Fibroblast of mammary gland (primary cell): ENCODE measurements around the gene WFIKKN1.
A peak's percentile ranks its signal among the peaks of the same experiment; 100 is the strongest.

Source experiments
- DNase-seq: peaks from one replicate; pipeline ENCODE4 v3.0.0-alpha.2; 2010; ENCODE audit warnings: low read depth
- H3K4me3 ChIP-seq: 2 replicates; pipeline ENCODE4 v1.5.1; 2011; ENCODE audit warnings: low read depth, mild to moderate bottlenecking, low read length, moderate library complexity; ENCODE audit not compliant: control insufficient read depth
- TF ChIP-seq, protein P1 (sequence below): conservative IDR thresholded peaks from 2 replicates; pipeline ENCODE4 v1.5.1; 2011; ENCODE audit warnings: low read depth, low read length, inconsistent platforms; ENCODE audit not compliant: control insufficient read depth, insufficient read depth

Gene WFIKKN1

DNA sequence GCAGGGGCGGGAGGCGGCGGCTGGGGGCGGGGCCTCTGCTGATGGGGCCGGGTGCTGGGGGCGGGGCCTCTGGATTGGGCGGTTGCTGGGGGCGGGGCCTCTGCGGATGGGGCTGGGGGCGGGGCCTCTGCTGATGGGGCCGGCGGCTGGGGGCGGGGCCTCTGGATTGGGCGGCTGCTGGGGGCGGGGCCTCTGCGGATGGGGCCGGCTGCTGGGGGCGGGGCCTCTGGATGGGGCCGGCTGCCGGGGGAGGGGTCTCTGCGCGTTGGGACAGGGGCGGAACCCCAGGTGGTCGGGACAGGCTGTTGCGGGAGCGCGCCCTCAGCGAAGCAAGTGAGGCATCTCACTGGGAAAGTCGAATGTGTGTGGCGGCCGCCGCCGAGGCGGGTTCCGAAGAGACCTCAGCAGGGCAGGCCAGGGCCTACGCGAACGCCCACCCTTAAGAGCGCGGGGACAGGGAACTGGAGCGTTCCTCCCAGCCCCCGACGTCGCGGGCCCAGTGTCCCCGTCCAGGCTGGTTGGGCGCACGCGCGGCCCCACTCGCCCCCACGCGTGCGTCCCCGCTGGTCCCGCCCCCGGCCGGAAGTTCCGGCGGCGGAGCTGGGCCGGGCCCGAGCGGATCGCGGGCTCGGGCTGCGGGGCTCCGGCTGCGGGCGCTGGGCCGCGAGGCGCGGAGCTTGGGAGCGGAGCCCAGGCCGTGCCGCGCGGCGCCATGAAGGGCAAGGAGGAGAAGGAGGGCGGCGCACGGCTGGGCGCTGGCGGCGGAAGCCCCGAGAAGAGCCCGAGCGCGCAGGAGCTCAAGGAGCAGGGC is 49.2 kb downstream of the WFIKKN1 start, which contains the start of gene STUB1:
Gene STUB1, plus strand, starts transcription at position 597 of the 811 bp plus-strand sequence. Its CDS starts 116 bp downstream, at position 713.
- DNase-seq: peak; percentile 76
- TF ChIP-seq, protein P1, sequence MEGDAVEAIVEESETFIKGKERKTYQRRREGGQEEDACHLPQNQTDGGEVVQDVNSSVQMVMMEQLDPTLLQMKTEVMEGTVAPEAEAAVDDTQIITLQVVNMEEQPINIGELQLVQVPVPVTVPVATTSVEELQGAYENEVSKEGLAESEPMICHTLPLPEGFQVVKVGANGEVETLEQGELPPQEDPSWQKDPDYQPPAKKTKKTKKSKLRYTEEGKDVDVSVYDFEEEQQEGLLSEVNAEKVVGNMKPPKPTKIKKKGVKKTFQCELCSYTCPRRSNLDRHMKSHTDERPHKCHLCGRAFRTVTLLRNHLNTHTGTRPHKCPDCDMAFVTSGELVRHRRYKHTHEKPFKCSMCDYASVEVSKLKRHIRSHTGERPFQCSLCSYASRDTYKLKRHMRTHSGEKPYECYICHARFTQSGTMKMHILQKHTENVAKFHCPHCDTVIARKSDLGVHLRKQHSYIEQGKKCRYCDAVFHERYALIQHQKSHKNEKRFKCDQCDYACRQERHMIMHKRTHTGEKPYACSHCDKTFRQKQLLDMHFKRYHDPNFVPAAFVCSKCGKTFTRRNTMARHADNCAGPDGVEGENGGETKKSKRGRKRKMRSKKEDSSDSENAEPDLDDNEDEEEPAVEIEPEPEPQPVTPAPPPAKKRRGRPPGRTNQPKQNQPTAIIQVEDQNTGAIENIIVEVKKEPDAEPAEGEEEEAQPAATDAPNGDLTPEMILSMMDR: no peak
- peak within 1 kb of the TSS; percentile 77 for H3K4me3 ChIP-seq

DNA sequence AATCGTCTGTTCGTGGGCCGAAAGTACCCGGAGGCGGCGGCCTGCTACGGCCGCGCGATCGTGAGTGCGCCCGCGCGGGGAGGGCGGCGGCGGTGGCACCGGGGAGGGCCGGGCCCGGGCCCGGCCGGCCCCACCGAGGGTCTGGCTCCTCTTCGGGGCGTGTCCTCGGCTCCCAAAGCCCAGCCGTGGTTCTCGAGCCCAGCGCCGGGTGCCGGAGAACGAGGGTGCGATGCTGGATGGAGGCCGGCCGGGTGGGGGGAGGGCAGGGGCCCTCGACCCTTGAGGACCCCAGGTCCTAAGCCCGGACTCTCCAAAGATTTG is 49.8 kb downstream of the WFIKKN1 start:
- DNase-seq: no peak
- TF ChIP-seq, protein P1: no peak
- H3K4me3 ChIP-seq: peak overlapping the region; percentile 77

DNA sequence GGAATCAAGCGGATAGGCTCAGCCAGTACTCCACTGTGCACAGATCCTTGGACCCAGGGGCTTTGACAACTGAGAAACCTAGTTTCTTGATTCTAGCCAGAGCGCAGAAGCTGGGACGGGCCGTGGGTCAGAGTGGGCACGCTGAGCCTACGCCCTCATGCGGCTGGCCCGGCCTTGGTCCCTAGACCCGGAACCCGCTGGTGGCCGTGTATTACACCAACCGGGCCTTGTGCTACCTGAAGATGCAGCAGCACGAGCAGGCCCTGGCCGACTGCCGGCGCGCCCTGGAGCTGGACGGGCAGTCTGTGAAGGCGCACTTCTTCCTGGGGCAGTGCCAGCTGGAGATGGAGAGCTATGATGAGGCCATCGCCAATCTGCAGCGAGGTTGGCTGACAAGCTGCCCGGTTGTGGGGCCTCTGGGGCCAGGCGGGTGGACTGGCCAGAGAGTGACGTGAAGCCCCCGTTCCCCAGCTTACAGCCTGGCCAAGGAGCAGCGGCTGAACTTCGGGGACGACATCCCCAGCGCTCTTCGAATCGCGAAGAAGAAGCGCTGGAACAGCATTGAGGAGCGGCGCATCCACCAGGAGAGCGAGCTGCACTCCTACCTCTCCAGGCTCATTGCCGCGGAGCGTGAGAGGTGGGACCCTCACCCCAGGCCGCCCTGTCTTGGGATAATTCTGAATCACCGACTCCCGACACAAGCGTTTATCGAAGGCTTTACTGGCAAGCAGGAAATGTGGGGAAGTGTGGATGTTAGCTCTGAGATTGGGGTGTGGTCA is 50.4 kb downstream of the WFIKKN1 start:
- H3K4me3 ChIP-seq: peak overlapping the region; percentile 77
- TF ChIP-seq, protein P1: no peak
- peak; percentile 77 for DNase-seq

DNA sequence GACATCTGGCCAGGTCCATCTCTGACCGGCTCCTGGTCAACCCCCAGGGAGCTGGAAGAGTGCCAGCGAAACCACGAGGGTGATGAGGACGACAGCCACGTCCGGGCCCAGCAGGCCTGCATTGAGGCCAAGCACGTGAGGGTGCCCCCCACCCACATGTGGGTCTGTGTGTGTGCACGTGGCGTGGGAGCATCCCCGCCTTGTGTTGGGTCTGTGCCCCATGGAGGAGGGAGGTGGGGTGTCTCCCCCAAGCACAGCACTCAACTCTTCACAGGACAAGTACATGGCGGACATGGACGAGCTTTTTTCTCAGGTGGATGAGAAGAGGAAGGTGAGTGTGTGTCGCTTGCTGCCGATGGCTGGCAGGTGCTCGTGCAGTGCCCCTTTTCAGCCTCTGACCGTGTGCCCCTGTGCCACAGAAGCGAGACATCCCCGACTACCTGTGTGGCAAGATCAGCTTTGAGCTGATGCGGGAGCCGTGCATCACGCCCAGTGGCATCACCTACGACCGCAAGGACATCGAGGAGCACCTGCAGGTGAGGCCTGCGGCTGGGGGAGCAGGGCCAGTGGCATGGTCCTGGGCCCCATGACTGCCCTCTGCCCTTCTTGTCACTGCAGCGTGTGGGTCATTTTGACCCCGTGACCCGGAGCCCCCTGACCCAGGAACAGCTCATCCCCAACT is 51.1 kb downstream of the WFIKKN1 start:
- peak; percentile 66 for DNase-seq
- TF ChIP-seq, protein P1: no peak
- peak overlapping the region; percentile 77 for H3K4me3 ChIP-seq

DNA sequence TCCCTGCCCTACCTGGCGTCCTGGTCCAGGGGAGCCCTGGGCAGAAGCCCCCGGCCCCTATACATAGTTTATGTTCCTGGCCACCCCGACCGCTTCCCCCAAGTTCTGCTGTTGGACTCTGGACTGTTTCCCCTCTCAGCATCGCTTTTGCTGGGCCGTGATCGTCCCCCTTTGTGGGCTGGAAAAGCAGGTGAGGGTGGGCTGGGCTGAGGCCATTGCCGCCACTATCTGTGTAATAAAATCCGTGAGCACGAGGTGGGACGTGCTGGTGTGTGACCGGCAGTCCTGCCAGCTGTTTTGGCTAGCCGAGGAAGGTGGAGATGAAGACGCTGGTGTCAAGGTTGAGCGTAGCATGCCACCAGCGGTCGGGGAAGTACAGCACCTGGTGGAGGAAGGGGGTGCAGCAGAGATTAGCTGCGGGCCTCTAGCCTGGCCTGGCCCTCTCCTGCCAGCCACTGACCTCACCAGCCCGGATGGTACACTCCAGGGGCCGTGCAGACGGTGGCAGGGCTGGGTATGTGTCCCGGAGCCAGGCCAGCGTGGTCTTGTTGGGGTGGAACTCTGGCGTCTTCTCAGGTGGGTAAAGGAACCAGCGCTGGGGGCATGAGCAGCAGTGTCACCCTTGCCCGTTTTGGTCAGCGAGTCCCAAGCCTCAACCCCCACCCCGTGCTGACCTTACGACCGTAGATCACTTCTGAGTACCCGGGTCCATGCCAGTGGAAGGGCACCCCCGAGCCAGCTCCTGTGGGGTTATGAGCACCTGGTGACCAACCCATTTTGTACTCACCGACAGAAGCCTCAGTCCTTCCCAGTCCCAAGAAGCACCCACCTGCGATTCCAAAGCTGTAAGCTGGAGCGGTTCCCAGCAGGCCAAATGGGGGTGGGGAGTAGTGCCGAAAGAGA is 52.0 kb downstream of the WFIKKN1 start:
- no peak for DNase-seq
- H3K4me3 ChIP-seq: peak overlapping the region; percentile 46
- TF ChIP-seq, protein P1: no peak

DNA sequence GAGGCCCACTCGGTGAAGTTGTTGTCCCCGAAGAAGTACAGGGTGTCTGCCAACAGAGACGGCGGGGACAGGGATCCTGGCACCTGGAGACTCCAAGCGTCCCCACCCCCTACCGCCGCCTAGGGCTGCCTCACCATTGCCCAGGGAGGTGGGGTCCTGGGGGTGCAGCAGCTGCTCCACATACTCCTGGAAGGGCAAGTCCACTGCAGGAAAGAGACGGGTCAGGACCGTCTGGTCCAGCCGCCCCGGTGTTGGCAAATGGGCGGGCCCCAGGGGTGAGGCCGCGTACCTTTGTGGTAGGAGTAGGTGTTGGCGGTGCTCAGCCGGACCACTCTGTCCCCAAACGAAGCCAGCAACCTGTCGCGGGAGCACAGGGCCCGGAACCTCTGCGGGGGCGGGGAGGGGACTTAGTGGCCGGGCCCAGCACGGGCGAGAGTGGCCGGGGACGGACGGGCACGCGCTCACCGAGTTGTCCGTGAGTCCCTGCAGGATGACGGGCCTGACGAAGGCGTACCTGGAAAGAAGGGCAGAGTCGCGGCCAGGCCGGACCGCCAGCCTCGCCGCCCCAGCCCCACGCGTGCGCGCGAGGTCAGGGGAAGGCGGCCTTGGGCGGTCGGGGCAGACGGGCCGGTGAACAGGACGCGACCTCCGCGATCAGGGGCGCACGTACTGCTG is 52.7 kb downstream of the WFIKKN1 start:
- peak overlapping the region; percentile 46 for H3K4me3 ChIP-seq
- DNase-seq: no peak
- TF ChIP-seq, protein P1: no peak
